ENCODE measurements around the gene TGM4.

GRCh38 chr3:44902628-44903027, 28.2 kb downstream of the TGM4 start:
- TF ChIP-seq CTCF (IDR thresholded peaks at IDR 0.05), result no peak
- no peak for TF ChIP-seq EP300 (IDR thresholded peaks at IDR 0.05)
- TF ChIP-seq POLR2AphosphoS5 (IDR thresholded peaks at IDR 0.05), result no peak
- TF ChIP-seq POLR2A (IDR thresholded peaks at IDR 0.05), result no peak

Data from suprapubic skin (tissue), 4 donors.